HK-2 (cell line): Measurements from ENCODE around the gene COL9A1.

Experiments used
- DNase-seq: peaks from one replicate; pipeline ENCODE4 v3.0.0-alpha.2; 2018; ENCODE audit not compliant: unreplicated experiment

COL9A1 gene

GRCh38 chr6:70286905-70287304 lies 16.0 kb downstream of the COL9A1 start:
- no peak for DNase-seq

- no peak for DNase-seq
These were observed 17.7 kb downstream of the COL9A1 start for GRCh38 chr6:70285201-70285600.

- DNase-seq = no peak
These were observed 19.9 kb downstream of the COL9A1 start for GRCh38 chr6:70282919-70283461.

- DNase-seq = no peak
These were observed 20.5 kb downstream of the COL9A1 start for GRCh38 chr6:70282312-70282918.

- DNase-seq = no peak
These were observed 21.0 kb downstream of the COL9A1 start for GRCh38 chr6:70281923-70282311.

- no peak for DNase-seq
These were observed 22.5 kb downstream of the COL9A1 start for GRCh38 chr6:70280400-70280853.

- DNase-seq = no peak
These were observed 25.4 kb downstream of the COL9A1 start for GRCh38 chr6:70277470-70277869.

- no peak for DNase-seq
These were observed 28.5 kb downstream of the COL9A1 start for GRCh38 chr6:70274338-70274737.

GRCh38 chr6:70272071-70272470 lies 30.8 kb downstream of the COL9A1 start:
- no peak for DNase-seq

- DNase-seq = no peak
These were observed 32.4 kb downstream of the COL9A1 start for GRCh38 chr6:70270287-70271005.

GRCh38 chr6:70266142-70266541 lies 36.7 kb downstream of the COL9A1 start:
- DNase-seq = no peak

GRCh38 chr6:70264306-70264705 lies 38.6 kb downstream of the COL9A1 start:
- DNase-seq = no peak

GRCh38 chr6:70258483-70258882 lies 44.4 kb downstream of the COL9A1 start:
- no peak for DNase-seq

GRCh38 chr6:70257768-70258273 lies 45.1 kb downstream of the COL9A1 start:
- DNase-seq = no peak

- DNase-seq = no peak
These were observed 48.1 kb downstream of the COL9A1 start for GRCh38 chr6:70254784-70255183.

GRCh38 chr6:70253923-70254322 lies 49.0 kb downstream of the COL9A1 start:
- no peak for DNase-seq

- no peak for DNase-seq
These were observed 50.3 kb downstream of the COL9A1 start for GRCh38 chr6:70252604-70253003.

GRCh38 chr6:70246118-70246517 lies 56.8 kb downstream of the COL9A1 start:
- no peak for DNase-seq

- DNase-seq = no peak
These were observed 60.9 kb downstream of the COL9A1 start for GRCh38 chr6:70241991-70242420.

- no peak for DNase-seq
These were observed 61.9 kb downstream of the COL9A1 start for GRCh38 chr6:70241031-70241430.

- no peak for DNase-seq
These were observed 66.5 kb downstream of the COL9A1 start for GRCh38 chr6:70236343-70236742.

- no peak for DNase-seq
These were observed 68.2 kb downstream of the COL9A1 start for GRCh38 chr6:70234561-70235236.
